Suppressor macrophage (primary cell): ENCODE measurements around the gene RPS6KC1.
"Not testable (repeated sequence)": the region's sequence is repeated elsewhere in the genome, so short reads cannot be mapped to it uniquely, and the experiment has no call there.

Experiments used
- DNase-seq, 4 experiments: peaks; one replicate each; pipeline ENCODE4 v3.0.0-alpha.2; 2020 to 2022
- total RNA-seq, 17 experiments: gene quantifications; one replicate each; lab custom pipeline; 2026; ENCODE audit warnings: mixed read lengths in 6 of 17, inconsistent platforms in 3 of 17; lab: John Stamatoyannopoulos, UW

Gene RPS6KC1
- 32.6 to 151 (median 52.9) reads per million in 17 experiments for total RNA-seq

GRCh38 chr1:213051127-213051880 is at the start of gene RPS6KC1:
TSS of gene RPS6KC1 (plus strand) at chr1:213051241. CDS start at chr1:213051405, 164 bp downstream.
- DNase-seq = peak; percentile 84 to 95 (median 92)

- no peak for DNase-seq
These were observed 47.8 kb upstream of the RPS6KC1 start for GRCh38 chr1:213003256-213003655.

- no peak for DNase-seq
These were observed 42.5 kb upstream of the RPS6KC1 start for GRCh38 chr1:213008564-213008963.

- DNase-seq = peak; percentile 18 to 63 (median 56)
These were observed 36.4 kb upstream of the RPS6KC1 start for GRCh38 chr1:213014642-213015041.

GRCh38 chr1:213015099-213016050 is 35.7 kb upstream of the RPS6KC1 start, which contains the start of gene ANGEL2:
TSS of gene ANGEL2 (minus strand) at chr1:213015867. CDS start at chr1:213015671, 196 bp downstream.
- DNase-seq = peak; percentile 97 to 99 (median 98)

- DNase-seq = no peak
These were observed 33.4 kb upstream of the RPS6KC1 start for GRCh38 chr1:213017447-213018273.

GRCh38 chr1:213019450-213019849 is 31.6 kb upstream of the RPS6KC1 start:
- DNase-seq = no peak

- no peak for DNase-seq
These were observed 31.0 kb upstream of the RPS6KC1 start for GRCh38 chr1:213020016-213020415.

GRCh38 chr1:213027024-213027423 is 24.0 kb upstream of the RPS6KC1 start:
- not testable (repeated sequence) for DNase-seq

- no peak for DNase-seq
These were observed 18.4 kb upstream of the RPS6KC1 start for GRCh38 chr1:213032651-213033050.

GRCh38 chr1:213034713-213035112 is 16.3 kb upstream of the RPS6KC1 start:
- no peak for DNase-seq

GRCh38 chr1:213035573-213035972 is 15.5 kb upstream of the RPS6KC1 start:
- no peak for DNase-seq

- DNase-seq = no peak
These were observed 9.6 kb upstream of the RPS6KC1 start for GRCh38 chr1:213041443-213041842.

- DNase-seq = not testable (repeated sequence)
These were observed 5.5 kb upstream of the RPS6KC1 start for GRCh38 chr1:213045321-213046226.

- no peak for DNase-seq
These were observed 1.8 kb upstream of the RPS6KC1 start for GRCh38 chr1:213049232-213049631.

GRCh38 chr1:213050745-213051126 is 305 bp upstream of the RPS6KC1 start:
- DNase-seq = no peak

- peak in 2 of 4 experiments; percentile 3 to 4 for DNase-seq
These were observed 801 bp downstream of the RPS6KC1 start for GRCh38 chr1:213051881-213052202.

- no peak for DNase-seq
These were observed 2.4 kb downstream of the RPS6KC1 start for GRCh38 chr1:213053455-213053854.

GRCh38 chr1:213054142-213054541 is 3.1 kb downstream of the RPS6KC1 start:
- no peak for DNase-seq

GRCh38 chr1:213054733-213055591 is 3.9 kb downstream of the RPS6KC1 start:
- peak; percentile 9 to 56 (median 54) for DNase-seq
